HG03575 (cell line): ENCODE data around the gene ZRANB2.
A peak's percentile ranks its signal among the peaks of the same experiment; 100 is the strongest.

Source experiments
- ATAC-seq: cut with Tn5 transposase; IDR thresholded peaks from one replicate; pipeline ENCODE4 v1.9.1; 2021; ENCODE audit not compliant: unreplicated experiment, insufficient number of reproducible peaks, low FRiP score; ENCODE audit errors: extremely low read depth

ZRANB2 gene, protein sequence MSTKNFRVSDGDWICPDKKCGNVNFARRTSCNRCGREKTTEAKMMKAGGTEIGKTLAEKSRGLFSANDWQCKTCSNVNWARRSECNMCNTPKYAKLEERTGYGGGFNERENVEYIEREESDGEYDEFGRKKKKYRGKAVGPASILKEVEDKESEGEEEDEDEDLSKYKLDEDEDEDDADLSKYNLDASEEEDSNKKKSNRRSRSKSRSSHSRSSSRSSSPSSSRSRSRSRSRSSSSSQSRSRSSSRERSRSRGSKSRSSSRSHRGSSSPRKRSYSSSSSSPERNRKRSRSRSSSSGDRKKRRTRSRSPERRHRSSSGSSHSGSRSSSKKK

DNA sequence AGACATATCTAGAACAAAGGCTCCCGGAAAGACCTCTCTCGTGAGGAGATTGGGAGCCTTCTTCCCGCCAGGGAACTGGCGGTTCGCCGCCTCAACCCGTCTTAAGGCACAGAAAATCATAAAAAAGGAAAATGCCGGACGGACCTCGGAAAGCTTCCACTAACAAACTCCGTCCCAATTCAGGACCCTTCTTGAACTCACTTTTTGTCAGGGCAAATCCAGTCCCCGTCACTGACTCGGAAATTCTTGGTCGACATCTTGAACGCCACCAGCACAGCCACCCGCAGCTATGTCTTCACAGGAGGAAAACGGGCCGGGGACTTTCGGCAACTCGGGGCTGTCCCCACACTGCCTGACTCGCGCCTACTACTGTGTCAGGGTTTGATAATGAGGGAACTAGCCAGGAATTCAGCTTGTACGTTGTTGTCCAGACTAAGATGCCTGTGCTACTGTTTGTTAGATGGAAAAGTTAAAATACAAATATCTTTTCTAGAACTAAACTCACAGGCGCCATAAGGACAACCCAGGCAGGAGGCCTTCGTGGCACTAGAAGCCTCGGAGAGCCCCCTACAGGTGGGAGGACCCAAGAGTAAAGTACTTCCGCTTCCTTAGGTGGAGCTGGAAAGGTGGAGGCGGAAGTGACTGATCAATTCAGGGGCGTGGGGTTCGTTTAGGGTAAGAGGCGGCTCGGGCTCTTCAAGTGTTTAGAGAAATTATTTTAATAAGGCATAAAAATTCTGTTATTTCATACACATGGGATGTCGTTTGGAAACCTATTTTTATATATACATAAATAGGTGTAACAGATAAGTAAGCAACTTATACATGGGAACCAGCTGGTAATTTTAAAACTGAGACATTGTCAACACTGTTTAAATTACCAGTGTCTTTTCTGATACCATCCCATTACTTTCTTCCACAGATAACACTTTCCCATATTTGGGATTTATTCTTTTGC is at the start of gene ZRANB2:
ZRANB2 (minus strand) TSS at position 297 of the 958 bp plus-strand sequence; CDS start at position 257, 40 bp downstream.
- peak; percentile 99 for ATAC-seq

DNA sequence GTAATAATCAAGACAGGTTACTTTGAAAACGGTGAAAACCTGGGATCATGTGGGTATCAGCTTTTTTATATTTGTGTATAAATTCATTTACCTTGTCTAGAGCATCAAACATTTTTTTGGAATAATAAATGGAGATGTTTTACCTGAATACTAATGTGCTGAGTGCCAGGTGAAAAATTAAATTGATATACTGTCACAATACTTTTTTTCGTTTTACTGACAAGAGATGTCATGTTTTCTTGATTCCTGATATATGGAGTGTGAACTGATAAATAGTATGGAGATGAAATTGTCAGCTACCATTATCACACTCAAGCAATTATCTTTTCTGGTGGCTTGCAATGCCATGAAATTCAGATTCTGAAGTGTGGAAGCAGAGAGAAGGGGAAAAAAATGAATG is 47.2 kb upstream of the ZRANB2 start:
- ATAC-seq = no peak

DNA sequence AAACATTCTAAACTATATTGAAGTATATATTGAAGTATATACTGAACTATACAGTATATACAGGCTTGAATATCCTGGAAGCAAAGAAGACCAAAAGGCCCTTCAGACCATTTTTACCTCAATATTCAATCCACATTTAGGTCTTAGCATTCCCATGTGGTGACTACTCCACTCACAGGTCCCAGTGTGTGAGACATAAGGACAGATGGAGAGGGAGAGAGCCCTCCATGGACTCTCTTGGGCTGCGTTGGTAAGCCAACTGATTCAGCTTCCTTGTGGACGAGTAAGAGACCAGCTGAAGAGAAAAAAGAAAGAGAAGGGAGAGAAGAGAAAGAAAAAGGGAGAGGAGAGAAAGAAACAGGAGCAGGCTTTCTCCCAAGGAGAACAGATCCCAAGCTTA is 37.3 kb upstream of the ZRANB2 start:
- ATAC-seq = no peak

DNA sequence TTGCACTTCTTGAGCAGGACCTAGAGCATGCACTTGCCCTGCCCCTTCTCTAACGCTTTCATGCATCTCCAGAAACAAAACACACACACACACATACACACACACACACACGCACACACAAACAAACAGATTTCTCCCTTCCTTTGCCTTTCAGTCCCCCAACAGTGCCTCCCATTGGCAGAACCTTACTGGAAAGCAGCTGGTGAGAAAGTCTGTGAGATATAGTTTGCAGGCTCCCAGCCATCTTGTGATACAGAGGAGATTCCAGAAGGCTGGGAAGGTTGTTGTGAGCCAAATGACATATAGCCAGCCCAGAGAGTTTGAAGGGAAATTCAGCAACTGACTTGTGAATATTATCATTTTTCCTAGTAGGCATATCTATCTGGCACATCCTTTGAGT is 35.9 kb upstream of the ZRANB2 start:
- no peak for ATAC-seq

DNA sequence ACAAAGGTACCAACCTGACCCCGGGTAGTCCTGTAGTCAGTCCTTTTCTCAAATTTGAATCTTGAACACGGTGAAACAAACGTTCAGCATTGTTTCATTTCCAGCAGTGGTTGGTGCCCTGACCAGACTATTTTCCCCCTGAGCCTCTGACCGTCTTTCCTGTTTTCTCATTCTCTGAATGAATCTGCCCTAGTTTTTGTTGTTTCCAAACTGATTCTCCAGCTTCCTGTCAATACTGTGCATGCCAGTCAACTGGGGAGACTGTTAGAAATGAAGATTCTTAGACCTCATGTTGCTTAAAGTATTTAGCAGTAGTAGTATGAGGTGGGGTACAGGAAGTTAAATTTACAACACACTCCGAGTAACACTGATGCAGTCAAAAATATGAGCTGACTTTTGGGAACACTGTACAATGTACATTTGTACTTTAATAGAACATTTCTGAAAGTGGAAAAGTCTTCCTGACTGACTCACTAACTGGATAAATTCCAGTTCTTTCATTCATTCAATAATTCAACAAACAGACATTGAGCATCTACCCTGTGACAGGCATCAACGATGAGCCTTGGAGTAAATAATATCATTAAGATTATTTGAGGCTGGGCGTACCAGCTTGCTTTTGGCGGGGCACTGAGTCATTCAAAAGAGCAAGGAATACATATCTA is 26.0 kb upstream of the ZRANB2 start:
- ATAC-seq = no peak

DNA sequence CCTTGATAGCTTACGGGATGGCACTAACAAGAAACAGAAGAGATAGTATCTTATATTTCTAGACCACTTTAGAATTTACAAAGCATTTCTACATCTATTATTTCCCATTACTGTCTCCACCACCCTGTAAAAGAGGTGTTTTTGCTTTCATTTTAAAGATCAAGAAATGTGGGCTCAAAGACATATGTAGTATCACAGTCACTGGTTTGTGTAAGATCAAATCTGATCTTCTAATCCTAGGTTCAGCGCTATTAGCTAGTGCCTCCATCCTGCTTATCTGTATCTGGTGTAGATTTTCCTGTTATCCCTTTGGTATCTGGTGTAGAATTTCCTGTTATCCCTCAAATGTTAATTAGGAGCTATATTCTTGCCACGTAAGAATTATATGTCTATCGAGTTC is 23.6 kb upstream of the ZRANB2 start:
- no peak for ATAC-seq

DNA sequence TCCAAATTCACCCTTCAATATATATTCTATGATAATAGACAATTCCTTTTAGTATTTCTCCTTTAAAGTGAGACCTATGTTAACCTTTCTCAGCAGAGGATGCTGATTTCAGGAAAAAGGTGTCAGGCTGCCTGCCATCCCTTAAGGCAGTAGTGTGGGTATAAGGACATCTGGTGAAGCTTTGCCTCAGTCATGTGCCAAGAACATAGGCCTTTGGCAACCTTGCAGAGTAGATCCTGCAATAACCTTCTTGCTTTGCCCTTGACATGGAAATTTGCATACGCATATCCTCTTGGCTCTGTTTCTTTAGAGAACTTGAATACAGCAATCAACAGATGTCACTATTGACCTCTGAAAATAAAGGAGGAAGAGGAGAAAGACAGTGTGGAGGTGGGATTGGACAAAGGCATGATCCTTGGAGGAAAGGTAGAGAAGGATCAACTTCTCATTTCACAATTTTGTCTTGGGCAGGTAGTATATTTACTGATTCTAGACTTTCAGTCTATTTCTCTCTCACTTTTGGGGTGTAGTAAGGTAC is 21.1 kb upstream of the ZRANB2 start:
- no peak for ATAC-seq

DNA sequence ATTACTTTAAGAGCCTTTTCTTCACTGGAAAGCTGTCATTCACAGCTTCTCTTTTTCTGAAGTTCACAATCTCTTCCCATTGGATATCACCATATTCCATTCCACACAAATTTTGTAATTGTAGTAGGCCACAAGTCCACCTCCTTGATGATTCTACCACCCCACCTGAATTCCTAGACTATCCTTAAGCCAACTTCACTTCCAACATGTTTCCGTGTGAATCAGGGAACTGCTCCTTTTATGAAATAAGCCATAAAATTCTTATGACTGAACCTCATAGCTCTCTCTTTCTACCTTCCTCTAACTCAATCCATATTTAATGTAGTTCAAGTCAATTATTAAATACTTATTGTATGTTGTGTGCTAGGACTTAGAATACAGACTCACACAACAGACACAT is 16.6 kb upstream of the ZRANB2 start:
- no peak for ATAC-seq

DNA sequence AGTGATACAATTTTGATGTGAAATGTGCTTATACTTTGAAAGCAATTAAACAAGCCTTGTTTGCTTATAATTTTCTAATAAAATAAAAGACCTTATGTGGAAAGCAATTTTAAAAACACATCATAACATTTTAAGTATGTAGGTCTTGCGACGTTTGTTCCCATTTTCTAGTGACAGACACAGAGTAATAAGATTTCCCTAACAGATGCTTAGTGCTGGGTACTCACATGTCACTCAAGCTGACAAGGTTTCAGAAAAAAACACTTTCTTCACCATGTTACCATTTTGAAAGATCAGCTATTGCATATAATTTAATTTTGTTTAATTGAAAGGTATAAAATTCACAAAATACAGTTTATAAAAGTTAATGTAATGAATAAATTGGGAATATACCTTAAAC is 14.1 kb upstream of the ZRANB2 start:
- ATAC-seq = no peak

DNA sequence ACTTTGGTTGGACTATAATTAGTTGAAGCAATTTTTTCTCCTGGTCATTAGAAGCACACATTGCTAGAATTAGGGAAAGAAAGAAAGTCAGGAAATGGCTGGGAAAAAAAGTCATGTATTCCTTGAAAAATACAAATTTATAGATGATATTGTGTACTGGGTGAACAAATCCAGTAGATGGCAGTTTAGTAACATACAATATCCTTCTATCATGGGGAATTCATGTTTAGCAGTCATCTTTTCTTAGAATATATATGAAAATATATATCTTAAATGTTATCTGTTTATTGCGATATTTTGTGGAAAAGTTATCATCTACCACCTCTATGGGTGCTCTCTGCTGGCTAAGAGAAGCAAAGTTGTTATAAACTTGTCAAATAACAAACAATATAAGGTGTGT is 13.1 kb upstream of the ZRANB2 start:
- ATAC-seq = no peak

DNA sequence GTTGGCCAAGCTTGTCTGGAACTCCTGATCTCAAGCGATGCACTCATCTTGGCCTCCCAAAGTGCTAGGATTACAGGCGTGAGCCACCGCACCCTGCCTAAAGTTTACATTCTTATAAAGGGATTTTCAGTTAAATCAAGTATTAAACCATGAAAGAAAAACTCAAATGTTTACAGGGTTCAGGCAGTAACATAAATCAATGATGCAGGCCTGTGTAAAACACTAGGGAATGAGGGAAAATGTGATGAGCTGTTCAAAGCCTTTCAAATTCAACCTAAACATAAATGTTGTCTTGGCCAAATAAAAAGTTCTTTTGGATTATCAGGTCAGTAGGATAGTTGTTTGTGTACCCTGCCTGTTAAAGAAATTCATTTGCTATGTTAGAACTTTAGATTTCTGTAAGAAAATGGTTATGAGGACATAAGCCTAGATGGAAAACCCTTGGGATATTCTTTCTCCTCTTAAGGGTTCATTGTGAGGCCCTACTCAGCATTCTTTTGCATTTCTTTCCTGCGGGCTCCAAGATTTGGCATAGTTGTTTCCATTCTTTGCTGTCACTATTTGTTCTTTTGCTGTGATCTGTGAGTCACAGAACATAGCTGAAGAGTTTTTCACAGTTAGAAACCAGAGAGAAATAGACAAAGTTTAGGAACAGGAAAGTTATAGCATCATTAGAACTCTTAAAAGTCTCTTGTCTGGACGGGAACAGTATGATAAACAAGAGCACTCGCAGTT is 8.9 kb upstream of the ZRANB2 start:
- no peak for ATAC-seq

DNA sequence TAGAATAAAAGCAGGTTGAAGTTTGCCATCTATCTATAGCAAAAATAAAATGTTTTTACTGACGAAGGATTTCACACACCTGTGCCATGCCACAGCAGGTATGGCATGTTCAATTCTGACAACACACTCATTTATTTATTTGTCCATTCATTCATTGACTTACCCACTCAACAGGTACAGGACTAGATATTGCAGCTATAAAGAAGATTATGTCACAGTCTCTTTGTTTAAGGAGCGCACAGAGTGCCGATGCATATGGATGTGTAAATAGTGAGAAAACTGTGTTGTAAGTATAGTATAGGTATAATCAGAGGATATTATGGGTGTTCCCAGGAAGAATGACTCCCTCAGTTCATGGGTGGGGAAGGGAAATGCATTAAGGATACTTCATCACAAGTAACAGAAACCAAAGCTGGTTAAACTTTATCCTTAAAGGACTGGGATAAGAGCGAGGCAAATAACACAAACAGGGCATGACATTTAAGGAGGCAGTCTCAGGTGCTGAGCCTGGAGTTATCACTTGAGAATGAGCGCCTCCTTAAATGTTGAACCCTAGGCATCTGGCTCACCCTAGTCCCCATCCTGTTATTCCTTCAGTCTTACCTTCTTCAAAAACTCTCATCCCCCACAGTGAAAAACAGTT is 7.9 kb upstream of the ZRANB2 start:
- no peak for ATAC-seq

DNA sequence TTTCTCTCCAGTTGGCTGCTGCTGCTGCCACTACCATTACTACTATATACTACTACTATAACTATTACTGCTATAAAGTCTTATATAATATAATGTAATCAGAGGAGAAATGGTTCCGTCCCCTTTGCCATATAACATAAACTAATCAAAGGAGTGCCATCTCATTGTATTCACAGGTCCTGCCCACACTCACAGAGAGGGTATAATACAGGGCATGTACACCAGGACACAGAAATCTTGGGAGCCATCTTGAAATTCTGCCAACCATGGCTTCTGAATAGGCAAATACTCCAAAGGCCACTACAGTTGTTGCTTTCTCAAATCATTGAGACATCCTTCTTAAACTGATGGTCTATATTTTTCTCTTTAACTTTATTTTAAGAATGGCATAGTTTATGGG is 6.9 kb upstream of the ZRANB2 start:
- ATAC-seq = no peak

DNA sequence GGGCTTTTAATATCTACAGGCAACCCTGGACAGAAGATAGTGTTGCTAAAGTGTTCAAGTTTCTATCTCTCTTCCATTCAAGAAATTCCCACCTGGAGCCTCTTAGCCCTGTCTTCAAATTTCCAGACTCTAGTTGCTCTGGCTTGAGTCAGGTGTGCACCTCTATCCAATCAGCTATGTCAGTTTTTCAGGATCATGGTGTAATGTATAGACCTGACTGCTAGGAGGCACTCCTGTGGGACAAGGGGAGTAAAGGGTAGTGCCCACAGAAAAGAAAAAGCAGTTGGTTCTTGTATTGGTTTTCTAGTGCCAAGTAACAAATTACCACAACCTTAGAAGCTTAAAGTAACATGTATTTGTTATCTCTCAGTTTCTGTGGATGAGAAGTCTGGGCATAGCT is 6.2 kb upstream of the ZRANB2 start:
- no peak for ATAC-seq

DNA sequence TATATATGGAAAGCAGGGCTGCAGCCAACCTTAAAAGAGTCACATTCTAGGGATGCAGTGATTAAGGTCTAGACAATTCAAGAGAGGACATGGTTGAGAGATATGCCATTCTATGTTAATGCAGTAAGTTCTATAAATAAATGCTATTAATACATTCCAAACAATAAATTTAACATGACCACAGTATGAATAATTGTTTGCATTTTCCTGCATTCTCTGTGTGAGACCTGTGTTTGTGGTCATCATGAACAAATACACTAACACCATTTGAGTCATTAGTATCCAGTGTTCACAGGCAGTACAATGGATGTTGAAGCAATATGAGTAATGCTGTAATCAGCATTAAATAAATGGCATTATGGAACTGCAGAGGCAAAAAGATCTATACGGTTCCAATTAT is 5.5 kb upstream of the ZRANB2 start:
- ATAC-seq = no peak

DNA sequence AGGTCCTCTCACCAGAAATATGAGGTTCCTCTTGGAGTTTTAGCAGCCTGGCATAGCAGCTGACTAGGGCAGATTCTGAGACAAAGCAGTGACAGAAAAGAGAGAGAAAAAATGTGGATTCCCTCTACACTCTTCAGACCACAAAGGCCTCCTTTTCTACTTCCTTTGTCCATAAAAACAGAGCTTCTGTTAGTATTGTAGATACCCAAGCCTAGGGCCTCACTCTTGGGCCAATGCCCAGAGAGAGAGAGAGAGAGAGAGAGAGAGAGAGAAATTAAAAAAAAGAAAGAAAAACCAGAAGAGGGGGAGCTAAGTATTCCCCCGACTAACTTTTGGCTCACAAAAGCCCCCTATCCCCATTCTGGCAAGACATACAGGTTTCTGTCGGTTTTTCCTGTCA is 2.4 kb upstream of the ZRANB2 start:
- ATAC-seq = no peak

DNA sequence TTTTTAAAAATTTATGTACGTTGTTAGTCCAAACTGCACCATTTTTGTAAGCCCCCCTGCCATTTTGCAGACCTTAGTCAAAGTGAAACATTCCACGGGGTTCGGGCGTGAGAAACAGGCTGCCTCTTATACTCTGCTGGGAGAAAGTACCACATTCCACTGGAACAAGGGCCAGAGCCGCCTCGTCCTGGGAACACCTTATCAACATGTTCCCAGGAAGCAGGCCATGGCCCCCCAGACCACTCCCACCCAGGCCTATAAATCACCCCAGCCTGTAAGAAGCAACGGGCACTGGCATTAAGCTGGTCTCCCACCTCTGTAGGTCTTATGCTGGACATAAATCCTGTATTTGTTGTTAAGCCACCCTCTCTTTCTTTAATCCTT is 854 bp upstream of the ZRANB2 start:
- ATAC-seq = no peak

DNA sequence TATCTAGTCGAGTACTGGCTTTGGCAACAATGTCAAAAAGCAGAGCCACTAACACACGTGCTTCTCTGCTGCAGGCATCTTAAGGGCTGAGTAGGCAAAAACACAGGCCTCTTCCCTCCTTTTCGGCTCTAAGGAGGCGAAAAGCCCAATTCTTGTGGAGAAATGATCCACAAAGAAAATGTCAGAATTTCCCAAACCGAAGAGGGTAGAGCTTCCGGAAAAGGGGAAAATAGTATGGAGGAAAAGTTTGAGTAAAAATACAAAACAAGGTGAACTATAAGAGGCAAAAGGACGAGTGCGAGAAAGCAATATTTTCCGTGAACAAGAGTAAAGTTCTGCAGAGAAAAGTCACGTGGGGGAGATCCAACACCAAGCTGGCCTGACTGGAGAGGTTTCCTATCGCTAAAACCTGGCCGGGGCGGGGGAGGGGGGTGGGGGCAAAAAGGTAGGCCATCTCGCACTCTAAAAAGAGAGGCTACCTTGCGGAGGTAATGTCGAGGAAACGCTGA is 551 bp downstream of the ZRANB2 start:
- no peak for ATAC-seq
